ENCODE data around the gene ANKS3. TPM values are rescaled to one million over a fixed set of nuclear protein-coding genes. Genes with fewer than 3 reads are reported as not detected.
"Not testable (repeated sequence)": the region's sequence is repeated elsewhere in the genome, so short reads cannot be mapped to it uniquely, and the experiment has no call there.

ANKS3 gene
- total RNA-seq, 1 experiment from 2014 or later, result 32.8 TPM

GRCh38 chr16:4651827-4652226, 82.2 kb downstream of the ANKS3 start:
- intact Hi-C loops (cut with micrococcal nuclease; ENCODE audit: unreplicated experiment), result no loop called here

GRCh38 chr16:4650443-4651074, 83.5 kb downstream of the ANKS3 start:
- H2AFZ ChIP-seq; H3K4me3 ChIP-seq; H3K4me2 ChIP-seq; H3K79me2 ChIP-seq (ENCODE audit: low read depth); H3K9me3 ChIP-seq (ENCODE audit: insufficient read depth, low read depth); H3K4me1 ChIP-seq (replicated peaks; ENCODE audit: insufficient read depth); BruUV-seq (replicated peaks); H3K27ac ChIP-seq; H3K36me3 ChIP-seq (ENCODE audit: low read depth); H3K27me3 ChIP-seq (ENCODE audit: insufficient read depth, low read depth); H3F3A ChIP-seq (ENCODE audit: insufficient read depth, low read depth); intact Hi-C loops (cut with micrococcal nuclease; ENCODE audit: unreplicated experiment); H3K9me2 ChIP-seq (ENCODE audit: insufficient read depth): not testable (repeated sequence)
- POLR2A ChIA-PET (ENCODE audit: unreplicated experiment), result interaction anchor here (1.0 kb wide), 1 partner anchor 154 kb away, joined by 4 read pairs; no protein-coding TSS in a partner anchor
- TF ChIP-seq CTCF (conservative IDR thresholded peaks at IDR 0.05), result peak; percentile 92
- DNase-seq, result peak in 1 of 2 experiments; percentile 69
- peaks cover 10% of the 10 kb centered on the region; the same call in 1 of the 2 replicates for H4K20me1 ChIP-seq (ENCODE audit: insufficient read depth)
- CTCF ChIA-PET, result interaction anchor here (0.5 to 0.7 kb wide), 2 partner anchors 26 to 34 kb away, joined by 3 to 4 read pairs; partner anchors contain the start of gene MGRN1

More at GRCh38 chr16:4651827-4652226, 82.2 kb downstream of the ANKS3 start:
- H3K79me2 ChIP-seq (ENCODE audit: low read depth), result no peaks in the 10 kb centered on the region
- H2AFZ ChIP-seq, result no peak overlapping the region
- no peaks in the 10 kb centered on the region for H3K4me1 ChIP-seq (replicated peaks; ENCODE audit: insufficient read depth)
- BruUV-seq (replicated peaks), result no TSS peak
- peaks cover 5% of the 10 kb centered on the region; the same call in 1 of the 2 replicates for H3K36me3 ChIP-seq (ENCODE audit: low read depth)
- no peak overlapping the region for H3K4me3 ChIP-seq
- peaks cover 7% of the 10 kb centered on the region; the same call in 1 of the 2 replicates for H4K20me1 ChIP-seq (ENCODE audit: insufficient read depth)
- H3K27ac ChIP-seq, result no peak overlapping the region
- TF ChIP-seq EZH2 (IDR thresholded peaks at IDR 0.05; ENCODE audit: low read depth) (no peak), CTCF (conservative IDR thresholded peaks at IDR 0.05) (no peak)
- ChIA-PET CTCF (no interaction called here), POLR2A (ENCODE audit: unreplicated experiment) (no interaction called here)
- no peaks in the 10 kb centered on the region for H3K9me2 ChIP-seq (ENCODE audit: insufficient read depth)
- H3K9me3 ChIP-seq (ENCODE audit: insufficient read depth, low read depth), result no peaks in the 10 kb centered on the region
- H3K4me2 ChIP-seq, result no peak overlapping the region
- DNase-seq, result no peak
- no peaks in the 10 kb centered on the region for H3K27me3 ChIP-seq (ENCODE audit: insufficient read depth, low read depth)
- H3F3A ChIP-seq (ENCODE audit: insufficient read depth, low read depth), result no peaks in the 10 kb centered on the region

GRCh38 chr16:4649744-4650442, 84.2 kb downstream of the ANKS3 start:
- ChIA-PET CTCF (interaction anchor here (0.5 to 0.7 kb wide), 4 partner anchors 25 to 145 kb away, joined by 3 to 7 read pairs (median 4); partner anchors contain the start of gene MGRN1), POLR2A (ENCODE audit: unreplicated experiment) (interaction anchor here (0.7 to 1.0 kb wide), 2 partner anchors 14 to 153 kb away, joined by 3 to 4 read pairs; no protein-coding TSS in a partner anchor)
- intact Hi-C loops (cut with micrococcal nuclease; ENCODE audit: unreplicated experiment), result no loop called here
- peaks cover 5% of the 10 kb centered on the region; the same call in 1 of the 2 replicates for H3K36me3 ChIP-seq (ENCODE audit: low read depth)
- BruUV-seq (replicated peaks), result no TSS peak
- H3F3A ChIP-seq (ENCODE audit: insufficient read depth, low read depth), result no peaks in the 10 kb centered on the region
- TF ChIP-seq EZH2 (IDR thresholded peaks at IDR 0.05; ENCODE audit: low read depth) (no peak), CTCF (conservative IDR thresholded peaks at IDR 0.05) (no peak)
- no peaks in the 10 kb centered on the region for H3K4me1 ChIP-seq (replicated peaks; ENCODE audit: insufficient read depth)
- no peak overlapping the region for H3K4me2 ChIP-seq
- H3K27me3 ChIP-seq (ENCODE audit: insufficient read depth, low read depth), result no peaks in the 10 kb centered on the region
- H3K9me2 ChIP-seq (ENCODE audit: insufficient read depth), result no peaks in the 10 kb centered on the region
- no peaks in the 10 kb centered on the region for H3K79me2 ChIP-seq (ENCODE audit: low read depth)
- no peak overlapping the region for H3K4me3 ChIP-seq
- no peaks in the 10 kb centered on the region for H3K9me3 ChIP-seq (ENCODE audit: insufficient read depth, low read depth)
- H4K20me1 ChIP-seq (ENCODE audit: insufficient read depth), result peaks cover 10% of the 10 kb centered on the region; the same call in 1 of the 2 replicates
- DNase-seq, result no peak
- no peak overlapping the region for H3K27ac ChIP-seq
- no peak overlapping the region for H2AFZ ChIP-seq
